Measurements from ENCODE around the gene PPP2R3A.

- TF ChIP-seq CTCF (IDR thresholded peaks at IDR 0.05) (no peak), POLR2A (IDR thresholded peaks at IDR 0.05) (no peak), EP300 (IDR thresholded peaks at IDR 0.05) (no peak)
Measured at GRCh38 chr3:135922903-135923250, 42.7 kb upstream of the PPP2R3A start.
